HG03439 (cell line): ENCODE measurements around the gene COX4I2.
"Not testable (repeated sequence)": the region's sequence is repeated elsewhere in the genome, so short reads cannot be mapped to it uniquely, and the experiment has no call there.

Experiments used
- ATAC-seq: cut with Tn5 transposase; IDR thresholded peaks from one replicate; pipeline ENCODE4 v1.9.1; 2021; ENCODE audit warnings: mild to moderate bottlenecking, moderate library complexity; ENCODE audit not compliant: unreplicated experiment

COX4I2 gene

DNA sequence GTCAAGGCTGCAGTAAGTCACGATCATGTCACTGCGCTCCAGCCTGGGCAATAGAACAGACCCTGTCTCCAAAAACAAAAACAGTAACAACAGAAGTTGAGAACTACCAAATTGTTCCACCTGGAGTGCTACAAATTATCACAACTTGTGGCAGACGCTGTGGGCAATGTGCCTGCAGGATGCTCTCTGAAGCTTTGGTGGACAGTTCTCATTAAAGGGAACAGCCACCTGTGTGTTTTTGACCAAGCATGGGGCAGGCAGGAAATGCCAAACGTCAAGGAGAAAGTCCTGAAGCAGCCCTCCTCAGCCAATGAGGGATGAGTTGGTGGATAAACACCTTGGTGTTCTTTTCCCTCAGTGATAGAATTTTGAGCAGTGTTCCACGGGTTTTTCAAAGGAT lies 15.8 kb downstream of the COX4I2 start:
- no peak for ATAC-seq

- no peak for ATAC-seq
Measured at GRCh38 chr20:31654534-31654933, 16.8 kb downstream of the COX4I2 start.

DNA sequence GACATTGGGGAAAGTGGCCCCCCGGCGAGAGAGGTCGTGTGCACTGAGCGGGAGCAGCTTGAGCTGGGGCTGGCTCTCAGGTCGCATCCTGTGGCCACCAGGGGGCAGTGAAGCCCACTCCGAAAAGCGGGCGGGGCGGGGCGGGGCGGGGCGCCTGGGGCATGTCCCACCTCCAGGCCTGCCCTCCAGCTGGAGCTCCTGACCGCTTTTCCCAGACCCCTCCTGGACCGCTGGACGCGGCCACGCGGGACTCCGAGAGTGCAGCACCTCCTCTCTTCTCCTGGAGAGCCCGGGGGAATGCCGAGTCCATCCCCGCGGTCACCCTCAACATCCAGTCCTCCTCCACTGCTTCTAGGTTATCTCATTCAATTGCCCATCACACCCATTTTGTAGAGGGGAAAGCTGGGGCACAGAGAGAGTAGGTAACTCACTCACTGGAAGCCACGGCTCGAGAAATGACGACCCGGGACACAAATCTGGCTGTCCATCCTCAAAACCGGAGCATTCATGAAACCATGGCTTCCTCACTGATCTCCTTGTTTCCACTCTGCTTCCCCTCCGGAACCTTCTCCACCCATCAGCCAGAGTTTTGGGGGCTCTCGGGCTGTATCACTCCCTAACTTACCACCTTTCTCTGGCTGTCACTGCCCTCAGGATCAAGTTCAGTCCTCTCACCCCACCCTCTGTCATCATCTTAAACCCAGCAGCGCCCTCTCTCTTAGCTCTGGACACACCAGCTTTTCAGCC lies 24.1 kb downstream of the COX4I2 start:
- ATAC-seq, result peak; percentile 59

DNA sequence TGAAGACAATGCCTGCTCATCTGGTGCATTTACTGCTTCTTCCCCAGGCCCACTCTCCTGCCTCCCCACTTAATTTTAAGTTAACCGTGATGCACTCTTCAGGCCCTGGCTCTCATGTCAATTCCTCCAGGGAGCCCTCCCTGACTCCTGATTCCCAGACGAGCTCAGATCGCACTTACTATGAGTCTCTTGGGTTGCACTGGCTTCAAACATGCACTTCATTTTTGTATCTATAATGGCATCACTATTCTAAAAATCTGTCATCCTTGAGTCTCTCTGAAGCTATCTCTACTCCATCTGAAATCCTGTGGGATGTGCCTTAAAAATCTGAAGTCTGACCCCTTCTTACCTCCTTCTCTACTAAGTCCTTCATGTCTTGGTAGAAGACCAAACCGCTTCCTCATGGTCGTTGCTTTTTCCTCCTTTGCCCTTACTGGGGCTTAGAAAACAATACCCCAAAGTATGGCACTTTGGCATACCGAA lies 24.7 kb downstream of the COX4I2 start:
- ATAC-seq, result no peak

- no peak for ATAC-seq
Measured at GRCh38 chr20:31663524-31663837, 25.8 kb downstream of the COX4I2 start.

GRCh38 chr20:31663838-31664695 lies 26.4 kb downstream of the COX4I2 start:
- no peak for ATAC-seq

DNA sequence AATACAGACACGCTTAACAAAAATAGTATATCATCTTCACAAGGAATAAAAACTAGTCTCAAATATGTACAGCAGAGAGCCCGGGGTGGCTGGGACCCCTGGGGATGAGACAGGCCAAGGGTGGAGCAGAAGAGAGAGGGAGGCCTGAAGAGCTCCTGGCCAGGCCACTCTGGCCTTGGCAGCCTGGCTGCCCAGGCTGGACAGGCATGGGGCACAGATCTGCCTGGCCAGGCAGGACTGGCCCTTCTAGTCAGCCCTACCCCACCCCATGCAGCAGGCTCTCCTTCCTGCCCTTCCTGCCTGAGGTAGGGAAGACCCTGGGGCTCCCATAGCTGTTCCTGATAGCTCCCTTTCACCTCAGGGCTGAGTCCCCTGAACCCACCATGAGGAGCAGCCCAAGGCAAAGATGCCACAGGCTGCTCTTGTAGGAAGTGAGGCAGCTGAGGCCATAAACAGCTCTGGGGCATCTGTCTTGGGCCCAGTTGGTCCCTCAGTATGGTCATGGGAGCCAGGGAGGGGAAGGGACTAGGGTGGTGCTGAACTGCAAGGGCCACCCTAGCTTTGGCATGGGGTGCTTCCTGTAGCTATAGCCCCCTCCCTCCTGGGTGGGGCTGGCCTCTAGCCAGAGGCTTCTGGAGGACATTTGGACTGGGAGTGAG lies 27.1 kb downstream of the COX4I2 start:
- ATAC-seq, result no peak

DNA sequence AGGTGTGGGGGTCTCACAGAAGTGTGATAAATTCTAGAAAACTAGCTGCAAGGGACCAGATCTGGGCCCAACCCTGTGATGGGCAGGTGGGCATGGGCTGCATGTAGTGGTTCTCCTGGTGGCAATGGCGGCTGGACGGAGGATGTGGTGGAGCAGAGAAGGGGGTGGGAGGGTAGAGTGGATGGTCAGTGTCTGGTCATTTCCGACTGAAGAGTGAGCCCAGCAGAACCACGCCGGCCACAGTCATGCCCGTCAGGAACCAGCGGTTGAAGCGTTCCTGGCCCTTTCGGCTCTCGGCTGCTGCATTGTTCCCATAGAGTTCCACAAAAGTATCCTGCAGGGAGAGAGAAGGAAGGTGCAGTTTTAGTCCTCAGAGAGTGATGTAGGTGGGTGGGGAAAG lies 28.0 kb downstream of the COX4I2 start:
- ATAC-seq, result no peak

DNA sequence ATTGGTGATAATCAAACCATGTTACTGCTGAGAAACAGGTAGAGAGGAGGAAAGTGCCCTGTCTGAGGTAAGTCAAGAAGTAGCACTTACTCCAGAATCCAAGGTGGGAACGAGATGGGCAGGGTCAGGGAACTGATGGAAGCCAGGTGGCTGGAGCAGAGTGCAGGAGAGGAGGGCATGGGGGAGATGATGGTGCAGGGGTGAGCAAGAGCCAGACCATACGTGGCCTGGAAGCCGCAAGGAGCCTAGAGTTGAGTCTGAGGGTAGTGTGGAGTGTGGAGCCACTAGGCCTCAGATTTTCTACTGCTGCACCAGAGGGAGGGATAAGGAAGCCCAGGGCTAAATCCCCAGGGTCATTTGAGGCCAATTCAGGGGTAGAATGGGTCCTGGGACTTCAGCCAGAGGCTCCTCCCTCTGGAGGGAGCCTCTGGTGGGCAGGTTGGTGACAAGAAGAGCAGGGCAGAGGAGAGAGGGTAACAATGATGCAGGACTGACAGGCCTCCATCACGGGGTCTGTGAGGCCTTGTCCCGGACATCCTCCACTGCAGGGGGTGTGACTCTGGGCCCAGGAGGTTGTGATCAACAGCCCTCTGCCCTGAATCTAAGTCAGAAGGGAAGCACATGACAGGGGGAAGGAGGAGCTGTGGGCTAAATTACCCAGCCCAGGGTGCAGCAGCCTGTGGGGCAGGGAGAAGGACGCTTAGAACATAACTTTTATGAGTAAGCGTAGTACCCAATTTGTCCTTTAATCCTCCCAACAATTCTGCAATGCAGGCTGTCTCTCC lies 28.7 kb downstream of the COX4I2 start:
- ATAC-seq, result no peak

GRCh38 chr20:31667315-31668285 lies 29.9 kb downstream of the COX4I2 start:
- no peak for ATAC-seq

DNA sequence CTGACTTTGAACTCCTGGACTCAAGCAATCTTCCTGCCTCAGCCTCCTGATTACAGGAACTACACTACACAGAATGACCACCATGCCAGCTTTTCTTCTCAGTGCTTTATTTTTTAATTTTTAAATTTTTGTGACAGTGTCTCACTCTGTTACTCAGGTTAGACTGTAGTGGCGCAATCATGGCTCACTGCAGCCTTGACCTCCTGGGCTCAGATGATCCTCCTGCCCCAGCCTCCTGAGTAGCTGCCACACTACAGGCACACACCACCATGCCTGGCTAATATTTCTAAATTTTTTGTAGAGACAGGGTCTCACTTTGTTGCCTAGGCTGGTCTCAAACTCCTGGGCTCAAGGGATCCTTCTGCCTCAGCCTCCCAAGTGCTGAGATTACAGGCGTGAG lies 31.2 kb downstream of the COX4I2 start:
- ATAC-seq, result not testable (repeated sequence)

- no peak for ATAC-seq
Measured at GRCh38 chr20:31669876-31670275, 32.2 kb downstream of the COX4I2 start.

DNA sequence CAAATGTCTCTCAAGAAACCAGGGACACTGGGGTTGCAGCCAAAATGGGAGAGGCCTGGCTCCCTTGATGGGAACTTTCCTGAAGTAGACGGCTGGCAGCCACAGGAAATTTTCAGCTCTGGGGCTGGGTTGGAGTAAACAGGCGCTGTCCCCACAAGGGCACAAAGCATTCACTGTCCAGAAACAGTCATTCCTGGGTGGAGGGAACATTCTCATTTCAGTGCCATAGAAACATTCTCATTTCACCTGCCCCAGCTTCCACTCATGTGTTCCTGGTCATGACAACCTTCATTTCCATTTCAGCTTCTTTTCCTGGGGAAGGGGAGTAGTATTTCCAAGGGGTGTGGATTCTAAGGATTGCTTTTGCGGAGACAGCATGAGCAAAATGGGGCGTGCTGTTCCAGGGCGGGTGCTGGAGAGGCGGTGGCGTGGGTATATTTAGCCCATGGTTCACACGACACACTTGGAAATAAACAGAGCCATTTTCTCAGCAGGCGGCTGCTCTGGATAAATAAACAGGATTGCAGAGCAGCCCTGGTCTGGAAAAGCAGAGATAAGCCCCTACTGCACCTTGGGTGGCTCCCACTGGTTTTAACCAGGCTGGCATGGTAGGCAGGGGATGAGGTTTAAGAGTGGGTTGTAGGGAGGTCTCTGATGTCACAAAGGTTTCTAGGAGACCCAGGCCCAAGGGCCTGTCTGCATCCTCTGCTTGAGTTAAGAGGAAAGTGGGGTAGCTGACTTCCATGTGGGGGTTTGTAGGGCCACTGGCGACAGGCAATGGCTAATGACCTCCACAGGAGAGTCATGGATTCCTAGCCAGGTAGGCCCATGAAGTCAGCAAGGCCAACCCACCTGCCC lies 32.9 kb downstream of the COX4I2 start:
- ATAC-seq, result no peak

- ATAC-seq, result no peak
Measured at GRCh38 chr20:31671324-31671723, 33.6 kb downstream of the COX4I2 start.

GRCh38 chr20:31673435-31673834 lies 35.7 kb downstream of the COX4I2 start:
- ATAC-seq, result no peak

GRCh38 chr20:31673943-31674463 lies 36.3 kb downstream of the COX4I2 start:
- no peak for ATAC-seq

DNA sequence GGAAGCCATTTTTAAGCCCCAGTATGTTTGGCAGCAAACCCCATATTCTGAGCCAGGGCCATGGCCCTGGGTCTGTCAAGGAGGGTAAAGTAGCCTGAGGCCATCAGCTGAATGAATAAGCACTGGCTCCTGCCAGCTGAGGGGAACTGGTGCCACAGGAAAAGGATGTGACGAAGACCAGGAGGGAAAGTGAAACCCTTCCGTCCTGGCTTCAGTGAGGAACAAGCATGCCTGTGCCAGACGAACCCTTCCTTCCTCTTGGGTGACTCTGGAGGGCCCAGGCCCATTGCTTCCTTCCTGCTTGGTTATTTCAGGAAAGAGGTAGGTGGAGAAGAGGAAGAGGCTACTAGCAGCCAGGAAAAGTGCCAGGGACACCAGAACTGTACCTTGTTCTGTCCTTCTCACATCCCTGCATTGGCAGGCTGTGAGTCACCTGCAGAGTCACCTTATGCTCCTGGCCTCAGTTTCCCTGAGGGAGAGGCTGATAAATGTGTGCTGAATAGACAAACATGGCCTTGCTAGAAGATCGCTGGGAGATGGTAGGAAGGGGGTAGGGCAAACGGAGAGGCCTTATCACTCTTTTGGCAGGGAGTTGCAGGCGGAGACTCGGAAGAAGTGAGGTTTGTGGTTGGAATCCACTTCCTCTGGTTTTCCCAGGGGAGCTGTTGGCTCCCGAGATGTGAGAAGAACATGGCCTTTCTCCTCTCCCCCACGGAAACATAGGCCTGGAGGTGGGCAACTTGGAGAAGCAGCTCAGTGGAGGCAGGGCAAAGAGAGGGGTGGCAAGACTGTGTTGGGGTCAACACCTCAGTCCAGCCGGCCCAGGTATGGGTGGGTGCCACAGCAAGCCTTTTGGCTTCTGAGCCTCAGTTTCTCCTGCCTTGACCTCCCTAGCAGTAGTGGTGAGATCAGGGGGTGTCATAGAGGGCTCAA lies 37.4 kb downstream of the COX4I2 start:
- peak; percentile 42 for ATAC-seq
